BE2C (cell line): ENCODE results near the gene PLPP4.

Source experiments
- DNase-seq: peaks from one replicate; pipeline ENCODE4 v3.0.0-alpha.2; 2020
- H3K27me3 ChIP-seq: fragments of 250-450 bp; sonication (Bioruptor Pico); 2 replicates; pipeline ENCODE4 v1.5.1; 2020; ENCODE audit warnings: mild to moderate bottlenecking
- H3K36me3 ChIP-seq: fragments of 250-450 bp; sonication (Bioruptor Pico); 2 replicates; pipeline ENCODE4 v1.5.1; 2020; ENCODE audit warnings: mild to moderate bottlenecking
- H3K4me1 ChIP-seq: fragments of 250-450 bp; sonication (Bioruptor Pico); 2 replicates; pipeline ENCODE4 v1.5.1; 2020
- H3K4me3 ChIP-seq: 2 replicates; pipeline ENCODE4 v1.5.1; 2011; ENCODE audit warnings: low read depth, low read length
- H3K9me3 ChIP-seq: fragments of 250-450 bp; sonication (Bioruptor Pico); 2 replicates; pipeline ENCODE4 v1.5.1; 2020
- TF ChIP-seq, protein P1 (sequence below): IDR thresholded peaks from 2 replicates; pipeline ENCODE4 v1.5.1; 2012; ENCODE audit warnings: mild to moderate bottlenecking, low read depth, low read length

PLPP4 gene

GRCh38 chr10:120607016-120607709 lies 150.1 kb downstream of the PLPP4 start:
- Histone ChIP-seq H3K4me1 (no peaks in the 10 kb centered on the region), H3K27me3 (no peaks in the 10 kb centered on the region), H3K9me3 (no peaks in the 10 kb centered on the region), H3K36me3 (no peaks in the 10 kb centered on the region), H3K4me3 (no peak overlapping the region)
- no peak for DNase-seq
- TF ChIP-seq, protein P1, sequence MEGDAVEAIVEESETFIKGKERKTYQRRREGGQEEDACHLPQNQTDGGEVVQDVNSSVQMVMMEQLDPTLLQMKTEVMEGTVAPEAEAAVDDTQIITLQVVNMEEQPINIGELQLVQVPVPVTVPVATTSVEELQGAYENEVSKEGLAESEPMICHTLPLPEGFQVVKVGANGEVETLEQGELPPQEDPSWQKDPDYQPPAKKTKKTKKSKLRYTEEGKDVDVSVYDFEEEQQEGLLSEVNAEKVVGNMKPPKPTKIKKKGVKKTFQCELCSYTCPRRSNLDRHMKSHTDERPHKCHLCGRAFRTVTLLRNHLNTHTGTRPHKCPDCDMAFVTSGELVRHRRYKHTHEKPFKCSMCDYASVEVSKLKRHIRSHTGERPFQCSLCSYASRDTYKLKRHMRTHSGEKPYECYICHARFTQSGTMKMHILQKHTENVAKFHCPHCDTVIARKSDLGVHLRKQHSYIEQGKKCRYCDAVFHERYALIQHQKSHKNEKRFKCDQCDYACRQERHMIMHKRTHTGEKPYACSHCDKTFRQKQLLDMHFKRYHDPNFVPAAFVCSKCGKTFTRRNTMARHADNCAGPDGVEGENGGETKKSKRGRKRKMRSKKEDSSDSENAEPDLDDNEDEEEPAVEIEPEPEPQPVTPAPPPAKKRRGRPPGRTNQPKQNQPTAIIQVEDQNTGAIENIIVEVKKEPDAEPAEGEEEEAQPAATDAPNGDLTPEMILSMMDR = no peak

DNA sequence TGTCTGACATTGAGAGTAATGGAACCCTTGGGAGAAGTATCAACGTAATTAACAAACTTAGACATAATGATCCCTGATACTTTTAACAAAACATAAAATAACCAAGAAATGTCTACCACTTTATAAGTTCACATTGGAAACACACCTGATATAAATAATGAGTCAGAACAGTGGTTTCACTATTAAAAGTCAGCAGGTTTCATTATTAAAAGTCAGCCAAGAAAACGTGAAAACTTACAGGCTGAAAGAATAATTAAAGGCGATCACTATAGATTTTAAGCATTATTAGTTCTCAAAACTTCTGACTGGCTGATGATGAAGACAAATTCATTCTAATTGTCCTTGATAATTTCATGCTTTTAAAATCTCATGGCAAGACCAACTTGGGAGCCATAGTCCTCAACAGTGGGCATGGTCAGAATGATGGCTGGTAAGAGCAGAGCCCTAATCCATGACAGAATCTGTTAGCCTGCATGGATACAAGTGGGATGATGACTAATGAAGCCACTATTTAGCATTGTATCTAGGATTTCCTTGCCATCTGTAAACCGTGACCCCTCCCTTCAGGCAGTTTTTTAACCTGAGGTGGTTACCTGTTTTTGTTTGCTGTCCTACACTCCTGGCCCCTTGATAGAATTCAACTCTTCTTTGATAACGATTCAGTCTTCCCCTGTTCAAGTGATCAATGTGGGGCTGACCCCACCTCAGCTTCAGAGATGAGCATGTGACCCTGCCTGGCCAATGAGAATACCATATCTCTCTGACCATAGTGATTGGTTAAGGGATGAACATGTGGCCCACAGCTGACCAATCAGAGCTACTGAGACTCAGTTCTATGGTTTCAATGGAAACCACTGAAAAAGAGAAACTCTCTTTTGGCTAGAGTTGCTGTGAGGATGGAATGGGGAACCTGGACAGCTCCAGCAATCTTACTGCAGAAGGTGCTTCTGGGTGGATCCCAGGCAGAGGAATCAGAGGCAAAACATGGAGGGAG lies 151.0 kb downstream of the PLPP4 start:
- TF ChIP-seq, protein P1 = no peak
- H3K4me3 ChIP-seq = no peak overlapping the region
- no peaks in the 10 kb centered on the region for H3K9me3 ChIP-seq
- no peaks in the 10 kb centered on the region for H3K27me3 ChIP-seq
- H3K36me3 ChIP-seq = no peaks in the 10 kb centered on the region
- no peak for DNase-seq
- H3K4me1 ChIP-seq = no peaks in the 10 kb centered on the region

DNA sequence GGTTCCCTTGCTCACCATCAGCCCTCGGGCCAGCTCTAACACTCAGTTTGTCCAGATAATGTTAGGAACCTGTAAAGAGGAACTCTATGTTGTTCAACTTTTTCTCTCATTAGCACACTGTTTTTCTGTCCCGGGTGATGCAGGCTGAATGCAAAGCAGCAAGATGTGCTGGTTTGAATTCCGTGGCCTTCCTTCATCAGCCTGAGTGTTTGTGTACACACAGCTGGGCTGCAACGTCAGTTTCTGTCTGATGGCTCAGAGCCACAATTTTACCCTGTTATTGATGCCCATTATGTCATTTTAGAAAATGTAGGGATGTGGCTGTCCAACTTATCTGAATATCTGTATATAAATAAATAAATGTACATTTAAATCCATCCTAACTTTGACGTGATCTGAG lies 152.0 kb downstream of the PLPP4 start:
- H3K36me3 ChIP-seq = no peaks in the 10 kb centered on the region
- H3K4me3 ChIP-seq = no peak overlapping the region
- TF ChIP-seq, protein P1 = no peak
- no peaks in the 10 kb centered on the region for H3K27me3 ChIP-seq
- no peaks in the 10 kb centered on the region for H3K9me3 ChIP-seq
- H3K4me1 ChIP-seq = no peaks in the 10 kb centered on the region
- no peak for DNase-seq

DNA sequence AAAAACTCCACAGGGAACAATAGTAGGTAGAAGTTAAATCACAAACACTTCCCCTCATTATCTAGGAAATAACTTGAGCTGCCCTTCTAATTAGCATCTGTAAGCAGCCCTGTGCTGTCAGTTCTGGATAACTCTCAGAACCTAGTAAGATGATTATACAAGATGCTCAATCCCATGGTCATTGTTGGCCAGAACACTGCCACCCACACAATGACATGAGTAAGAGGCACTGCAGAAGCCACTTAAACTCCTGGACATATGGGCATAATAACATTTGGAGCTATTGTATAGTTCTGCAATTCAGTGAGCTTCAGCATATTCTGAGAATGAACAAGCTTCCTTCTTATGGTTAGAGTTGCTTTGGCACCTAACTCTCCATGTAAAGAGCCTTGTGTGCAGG lies 153.8 kb downstream of the PLPP4 start:
- no peak overlapping the region for H3K4me3 ChIP-seq
- H3K4me1 ChIP-seq = no peaks in the 10 kb centered on the region
- H3K27me3 ChIP-seq = no peaks in the 10 kb centered on the region
- TF ChIP-seq, protein P1 = no peak
- no peak for DNase-seq
- H3K9me3 ChIP-seq = no peaks in the 10 kb centered on the region
- no peaks in the 10 kb centered on the region for H3K36me3 ChIP-seq

GRCh38 chr10:120612756-120613155 lies 155.7 kb downstream of the PLPP4 start:
- DNase-seq = no peak
- Histone ChIP-seq H3K9me3 (peaks cover 3% of the 10 kb centered on the region; the same call in 1 of the 2 replicates), H3K4me3 (no peak overlapping the region), H3K4me1 (no peaks in the 10 kb centered on the region), H3K36me3 (no peaks in the 10 kb centered on the region), H3K27me3 (no peaks in the 10 kb centered on the region)
- TF ChIP-seq, protein P1 = no peak
